Measurements from ENCODE around the gene CERS2.

- TF ChIP-seq EZH2 (IDR thresholded peaks at IDR 0.05; ENCODE audit: insufficient read depth, low read length): no peak
- no peak for TF ChIP-seq CTCF (IDR thresholded peaks at IDR 0.05; ENCODE audit: insufficient read depth, low read depth, low read length)
Measured at GRCh38 chr1:151007853-151008243, 33.2 kb upstream of the CERS2 start.

Measured in astrocyte (in vitro differentiated cells and primary cell).